ENCODE data around the gene METRN.

The METRN gene

GRCh38 chr16:709566-710499 lies 5.1 kb upstream of the METRN start:
- no peak for DNase-seq (ENCODE audit: low spot score)

GRCh38 chr16:710500-711075 lies 4.3 kb upstream of the METRN start:
- no peak for DNase-seq (ENCODE audit: low spot score)

- DNase-seq (ENCODE audit: low spot score): no peak
These were observed 3.8 kb upstream of the METRN start for GRCh38 chr16:711084-711483.

- DNase-seq (ENCODE audit: low spot score): no peak
These were observed 3.2 kb upstream of the METRN start for GRCh38 chr16:711548-712320.

GRCh38 chr16:712740-713250 lies 2.1 kb upstream of the METRN start:
- peak; percentile 90 for DNase-seq (ENCODE audit: low spot score)

GRCh38 chr16:714079-714478 lies 839 bp upstream of the METRN start:
- DNase-seq (ENCODE audit: low spot score): no peak

GRCh38 chr16:715477-716199 lies 720 bp downstream of the METRN start:
- no peak for DNase-seq (ENCODE audit: low spot score)

- no peak for DNase-seq (ENCODE audit: low spot score)
These were observed 1.3 kb downstream of the METRN start for GRCh38 chr16:716200-716568.

GRCh38 chr16:716768-717325 lies 1.9 kb downstream of the METRN start:
- DNase-seq (ENCODE audit: low spot score): no peak

GRCh38 chr16:717450-718245 lies 2.7 kb downstream of the METRN start:
- no peak for DNase-seq (ENCODE audit: low spot score)

GRCh38 chr16:718389-718788 lies 3.5 kb downstream of the METRN start:
- no peak for DNase-seq (ENCODE audit: low spot score)

GRCh38 chr16:718922-719321 lies 4.0 kb downstream of the METRN start:
- DNase-seq (ENCODE audit: low spot score): no peak

GRCh38 chr16:719815-720446 lies 5.0 kb downstream of the METRN start:
- peak; percentile 87 for DNase-seq (ENCODE audit: low spot score)

GRCh38 chr16:720447-720989 lies 5.6 kb downstream of the METRN start:
- no peak for DNase-seq (ENCODE audit: low spot score)

GRCh38 chr16:720990-721764 lies 6.3 kb downstream of the METRN start, which contains the start of gene ANTKMT:
Gene ANTKMT (plus strand): TSS chr16:721146. CDS start chr16:721275, 129 bp downstream.
- DNase-seq (ENCODE audit: low spot score): peak; percentile 90

GRCh38 chr16:721765-722540 lies 7.0 kb downstream of the METRN start:
- DNase-seq (ENCODE audit: low spot score): no peak

GRCh38 chr16:722835-723633 lies 8.1 kb downstream of the METRN start:
- no peak for DNase-seq (ENCODE audit: low spot score)
